ENCODE data around the gene BMP6. TPM values are rescaled to one million over a fixed set of nuclear protein-coding genes. Genes with fewer than 3 reads are reported as not detected.

Gene BMP6
- total RNA-seq, 4 donors from 2014 or later: 0.57 to 2.9 (median 1.1) TPM

DNA sequence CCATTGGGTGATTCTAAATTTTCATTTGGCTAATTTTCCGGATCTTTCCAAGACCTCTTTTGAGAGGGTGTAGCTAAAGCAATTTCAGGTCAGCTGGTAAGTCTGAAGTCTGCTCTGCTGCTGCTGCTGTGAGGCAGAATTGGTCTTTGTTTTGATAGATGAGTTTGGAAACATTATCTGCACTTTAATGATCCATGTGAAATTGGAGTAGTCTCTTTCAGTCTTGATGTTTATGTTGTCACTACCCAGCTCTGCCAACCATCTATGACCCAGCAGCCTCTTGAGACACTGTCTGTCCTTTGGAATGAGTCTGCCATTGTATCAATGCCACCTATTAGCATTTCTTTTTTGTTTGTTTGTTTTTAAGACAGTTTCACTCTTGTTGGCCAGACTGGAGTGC lies 140.6 kb downstream of the BMP6 start:
- DNase-seq: no peak
- 67 to 100% methylated on average over 1 of the region's 1 CpG for WGBS, 2 donors
- no peak overlapping the region for H3K27ac ChIP-seq
- no peaks in the 10 kb centered on the region for H3K4me1 ChIP-seq
- no peaks in the 10 kb centered on the region for H3K36me3 ChIP-seq
- TF ChIP-seq, protein P1, sequence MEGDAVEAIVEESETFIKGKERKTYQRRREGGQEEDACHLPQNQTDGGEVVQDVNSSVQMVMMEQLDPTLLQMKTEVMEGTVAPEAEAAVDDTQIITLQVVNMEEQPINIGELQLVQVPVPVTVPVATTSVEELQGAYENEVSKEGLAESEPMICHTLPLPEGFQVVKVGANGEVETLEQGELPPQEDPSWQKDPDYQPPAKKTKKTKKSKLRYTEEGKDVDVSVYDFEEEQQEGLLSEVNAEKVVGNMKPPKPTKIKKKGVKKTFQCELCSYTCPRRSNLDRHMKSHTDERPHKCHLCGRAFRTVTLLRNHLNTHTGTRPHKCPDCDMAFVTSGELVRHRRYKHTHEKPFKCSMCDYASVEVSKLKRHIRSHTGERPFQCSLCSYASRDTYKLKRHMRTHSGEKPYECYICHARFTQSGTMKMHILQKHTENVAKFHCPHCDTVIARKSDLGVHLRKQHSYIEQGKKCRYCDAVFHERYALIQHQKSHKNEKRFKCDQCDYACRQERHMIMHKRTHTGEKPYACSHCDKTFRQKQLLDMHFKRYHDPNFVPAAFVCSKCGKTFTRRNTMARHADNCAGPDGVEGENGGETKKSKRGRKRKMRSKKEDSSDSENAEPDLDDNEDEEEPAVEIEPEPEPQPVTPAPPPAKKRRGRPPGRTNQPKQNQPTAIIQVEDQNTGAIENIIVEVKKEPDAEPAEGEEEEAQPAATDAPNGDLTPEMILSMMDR (IDR thresholded peaks at IDR 0.05): no peak
- TF ChIP-seq POLR2A (IDR thresholded peaks at IDR 0.05): no peak
- H3K4me3 ChIP-seq: no peak overlapping the region
- H3K27me3 ChIP-seq: no peaks in the 10 kb centered on the region
- intact Hi-C loops (cut with DNase I): no loop called here
- H3K9me3 ChIP-seq: no peaks in the 10 kb centered on the region

DNA sequence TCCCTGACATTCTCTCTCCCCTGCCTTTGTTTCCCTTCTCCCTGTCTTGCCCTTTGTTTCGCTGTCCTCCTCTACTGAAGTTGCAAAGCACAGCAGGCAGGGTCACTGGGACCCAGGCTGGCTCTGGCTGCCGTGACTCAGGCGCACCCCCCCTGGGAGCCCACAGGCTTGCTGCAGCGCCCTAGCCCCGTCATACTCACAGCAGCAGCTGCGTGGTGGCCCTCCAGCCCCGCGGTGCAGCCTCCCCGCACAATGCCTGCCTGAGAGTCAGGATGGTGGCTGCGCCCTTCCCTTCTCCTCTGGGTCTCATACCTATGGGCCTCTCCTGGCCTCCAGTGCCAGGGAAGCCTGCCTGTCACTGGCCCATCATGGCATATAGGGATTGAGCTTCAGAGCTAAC lies 143.0 kb downstream of the BMP6 start:
- TF ChIP-seq POLR2A (IDR thresholded peaks at IDR 0.05): no peak
- TF ChIP-seq, protein P1 (IDR thresholded peaks at IDR 0.05): no peak
- Histone ChIP-seq H3K4me3 (no peak overlapping the region), H3K36me3 (no peaks in the 10 kb centered on the region), H3K27me3 (no peaks in the 10 kb centered on the region), H3K27ac (no peak overlapping the region), H3K4me1 (no peaks in the 10 kb centered on the region), H3K9me3 (no peaks in the 10 kb centered on the region)
- intact Hi-C loops (cut with DNase I): no loop called here
- DNase-seq: no peak
- 91 to 100% methylated on average over 3 to 9 of the region's 10 CpGs for WGBS, 2 donors

DNA sequence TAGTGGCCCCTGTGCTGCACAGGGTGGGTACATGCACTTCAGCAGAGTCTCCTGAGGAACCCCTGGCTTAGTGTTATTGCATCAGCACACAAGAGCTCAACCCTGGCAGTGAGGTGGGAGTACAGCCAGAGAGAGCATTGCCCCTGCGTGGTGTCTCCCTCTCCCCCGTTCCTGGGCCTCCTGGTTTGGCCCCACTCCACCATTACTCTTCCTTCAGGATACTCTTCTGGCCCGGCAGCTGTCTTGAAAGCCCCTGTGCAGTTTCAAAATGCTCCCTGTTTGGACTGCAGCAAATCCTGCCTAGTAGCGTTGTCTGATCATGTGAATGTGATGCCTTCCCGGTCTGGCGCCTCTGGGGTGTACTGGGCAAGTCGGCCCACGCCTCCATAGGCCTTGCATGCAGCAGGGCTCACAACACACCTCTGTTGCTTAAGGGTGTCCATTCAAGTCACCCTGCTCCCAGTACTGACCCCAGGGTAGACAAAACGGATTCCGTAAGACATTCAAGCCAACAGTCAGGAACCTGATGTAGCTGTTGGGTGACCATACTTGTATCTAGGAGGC lies 152.6 kb downstream of the BMP6 start:
- intact Hi-C loops (cut with DNase I): no loop called here
- TF ChIP-seq POLR2A (IDR thresholded peaks at IDR 0.05): no peak
- TF ChIP-seq, protein P1 (IDR thresholded peaks at IDR 0.05): no peak
- H3K36me3 ChIP-seq: peaks cover 12 to 41% (median 23%) of the 10 kb centered on the region in 3 donors

DNA sequence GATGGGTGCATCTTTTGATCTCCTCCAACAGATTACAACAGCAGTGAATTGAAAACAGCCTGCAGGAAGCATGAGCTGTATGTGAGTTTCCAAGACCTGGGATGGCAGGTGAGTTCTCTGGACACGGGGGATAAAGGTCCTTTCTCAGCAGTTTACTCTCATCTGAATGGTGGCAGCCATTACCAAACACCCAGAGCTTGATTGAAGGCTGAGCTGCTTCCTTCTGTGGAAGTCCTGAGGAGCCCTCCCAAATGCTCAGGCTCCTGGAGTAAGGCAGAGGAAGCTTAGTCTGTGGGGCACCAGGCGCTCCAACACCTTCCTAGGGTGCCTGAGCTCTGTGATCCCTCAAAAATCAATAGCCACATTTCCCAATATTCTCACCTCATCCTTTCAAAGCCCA lies 153.1 kb downstream of the BMP6 start:
- TF ChIP-seq, protein P1 (IDR thresholded peaks at IDR 0.05): no peak
- TF ChIP-seq POLR2A (IDR thresholded peaks at IDR 0.05): no peak
- intact Hi-C loops (cut with DNase I): no loop called here
- DNase-seq: no peak
- no peak overlapping the region for H3K4me3 ChIP-seq
- WGBS, 2 donors: 83 to 94% methylated on average over 2 of the region's 2 CpGs
- H3K27me3 ChIP-seq: no peaks in the 10 kb centered on the region
- no peaks in the 10 kb centered on the region for H3K9me3 ChIP-seq
- peaks cover 12 to 47% (median 23%) of the 10 kb centered on the region in 3 donors for H3K36me3 ChIP-seq
- peaks cover 0 to 14% (median 9%) of the 10 kb centered on the region in 3 donors for H3K4me1 ChIP-seq
- H3K27ac ChIP-seq: no peak overlapping the region

More for the DNA sequence above, 152.6 kb downstream of the BMP6 start:
- no peak overlapping the region for H3K27ac ChIP-seq
- H3K4me1 ChIP-seq: peaks cover 0 to 14% (median 9%) of the 10 kb centered on the region in 3 donors
- WGBS, 2 donors: 38 to 60% methylated on average over 1 to 6 of the region's 10 CpGs
- no peak for DNase-seq
- H3K9me3 ChIP-seq: no peaks in the 10 kb centered on the region
- H3K4me3 ChIP-seq: no peak overlapping the region
- no peaks in the 10 kb centered on the region for H3K27me3 ChIP-seq

DNA sequence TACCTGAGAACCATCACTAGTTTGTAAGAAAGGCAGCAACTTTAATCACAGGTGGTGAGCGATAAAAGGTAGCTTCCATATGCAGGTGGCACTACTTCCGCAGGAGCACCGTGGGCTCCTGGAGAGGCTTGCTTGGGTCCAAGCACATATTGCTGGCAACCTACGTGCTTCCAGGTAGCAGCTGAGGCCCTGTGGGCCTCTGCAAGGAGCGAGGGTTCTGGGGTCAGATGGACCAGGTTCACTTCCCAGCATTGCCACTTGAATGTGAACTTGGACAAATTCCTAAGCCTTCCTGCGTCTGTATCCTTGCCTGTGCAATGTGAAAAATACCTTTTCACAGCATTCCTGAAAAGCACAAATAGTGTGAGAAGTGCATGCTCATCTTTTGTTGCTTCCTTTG lies 153.7 kb downstream of the BMP6 start:
- DNase-seq: no peak
- Histone ChIP-seq H3K27ac (no peak overlapping the region), H3K4me3 (no peak overlapping the region), H3K9me3 (no peaks in the 10 kb centered on the region), H3K36me3 (peaks cover 12 to 52% (median 28%) of the 10 kb centered on the region in 3 donors), H3K4me1 (peaks cover 0 to 14% (median 9%) of the 10 kb centered on the region in 3 donors), H3K27me3 (no peaks in the 10 kb centered on the region)
- 90% methylated on average over 3 to 4 of the region's 6 CpGs for WGBS, 2 donors
- intact Hi-C loops (cut with DNase I): no loop called here
- TF ChIP-seq, protein P1 (IDR thresholded peaks at IDR 0.05): no peak

All from esophagus squamous epithelium (tissue), 5 donors.